Subcutaneous adipose tissue (tissue), 4 donors: ENCODE results near the gene VSTM2L. TPM values are rescaled to one million over a fixed set of nuclear protein-coding genes. Genes with fewer than 3 reads are reported as not detected.

Source experiments
- CTCF ChIP-seq: fragments of 450-650 bp; IDR thresholded peaks from one replicate; pipeline ENCODE4 v1.5.1; 2016; ENCODE audit warnings: low read depth, mild to moderate bottlenecking, control low read depth, antibody characterized with exemption, moderate library complexity
- total RNA-seq, 4 donors: library from RNA; depleted of rRNA; stranded (reverse); fragments of >200 nt; gene quantifications; one replicate each; pipeline ENCODE4 v1.1.0, GENCODE V29; 2016

VSTM2L gene
- total RNA-seq, 4 donors from 2014 or later = 1.1 to 1.9 TPM; not detected in 2

- TF ChIP-seq CTCF = no peak
These were observed 14.3 kb upstream of the VSTM2L start for GRCh38 chr20:37888641-37889040.

- TF ChIP-seq CTCF = no peak
These were observed 12.8 kb upstream of the VSTM2L start for GRCh38 chr20:37890108-37890507.

- TF ChIP-seq CTCF = no peak
These were observed 12.3 kb upstream of the VSTM2L start for GRCh38 chr20:37890643-37891042.

- no peak for TF ChIP-seq CTCF
These were observed 10.9 kb upstream of the VSTM2L start for GRCh38 chr20:37892001-37892400.

- no peak for TF ChIP-seq CTCF
These were observed 9.2 kb upstream of the VSTM2L start for GRCh38 chr20:37893566-37894241.

- no peak for TF ChIP-seq CTCF
These were observed 8.5 kb upstream of the VSTM2L start for GRCh38 chr20:37894454-37894853.

- no peak for TF ChIP-seq CTCF
These were observed 7.8 kb upstream of the VSTM2L start for GRCh38 chr20:37895166-37895565.
